OCI-LY7 (cell line): ENCODE measurements around the gene MIGA1. TPM values are rescaled to one million over a fixed set of nuclear protein-coding genes. Genes with fewer than 3 reads are reported as not detected.
A peak's percentile ranks its signal among the peaks of the same experiment; 100 is the strongest.
"Not testable (repeated sequence)": the region's sequence is repeated elsewhere in the genome, so short reads cannot be mapped to it uniquely, and the experiment has no call there.

Experiments
- BruUV-seq: library from RNA; stranded (reverse); fragments of 400-500 nt; replicated peaks from 2 replicates; lab custom pipeline; 2021; lab: Mats Ljungman, UMichigan
- CTCF ChIA-PET: fragments of 300-600 bp; sonication (Branson Sonifier 250); formaldehyde crosslinking; loops from one replicate; lab custom pipeline; 2022; ENCODE audit warnings: antibody characterized with exemption; ENCODE audit not compliant: unreplicated experiment; lab: Charles Lee
- POLR2A ChIA-PET: fragments of 300-600 bp; sonication (Branson Sonifier 250); formaldehyde crosslinking; loops from one replicate; lab custom pipeline; 2022; ENCODE audit warnings: antibody characterized with exemption; lab: Charles Lee
- DNase-seq: peaks from one replicate; pipeline ENCODE4 v3.0.0-alpha.2; 2015; ENCODE audit warnings: low spot score
- H2AFZ ChIP-seq: fragments of 200-600 bp; sonication (generic), shearing (Covaris generic); 2 replicates; pipeline ENCODE4 v1.6.1; 2014; ENCODE audit warnings: mild to moderate bottlenecking, antibody characterized with exemption, low read length, moderate library complexity
- H3K27ac ChIP-seq: fragments of 200-600 bp; sonication (generic); 2 replicates; pipeline ENCODE4 v1.5.1; 2014; ENCODE audit warnings: mixed run types, low read depth, mild to moderate bottlenecking, moderate library complexity, low read length, inconsistent platforms; ENCODE audit not compliant: poor library complexity, severe bottlenecking
- H3K36me3 ChIP-seq: fragments of 200-600 bp; sonication (generic); 2 replicates; pipeline ENCODE4 v1.6.1; 2014; ENCODE audit warnings: mild to moderate bottlenecking, antibody characterized with exemption, low read length, moderate library complexity, mixed read lengths; ENCODE audit not compliant: insufficient read depth
- H3K4me1 ChIP-seq: fragments of 200-600 bp; sonication (generic); 2 replicates; pipeline ENCODE4 v1.5.1; 2014; ENCODE audit warnings: mild to moderate bottlenecking, low read length; ENCODE audit not compliant: insufficient read depth, poor library complexity, severe bottlenecking
- H3K4me2 ChIP-seq: fragments of 200-600 bp; sonication (generic); 2 replicates; pipeline ENCODE4 v1.6.1; 2014; ENCODE audit warnings: mild to moderate bottlenecking, low read length
- H3K4me3 ChIP-seq: fragments of 200-600 bp; sonication (generic); 2 replicates; pipeline ENCODE4 v1.5.1; 2014; ENCODE audit warnings: mild to moderate bottlenecking, low read depth, low read length; ENCODE audit not compliant: poor library complexity, severe bottlenecking
- H3K79me2 ChIP-seq: fragments of 200-600 bp; sonication (generic); 2 replicates; pipeline ENCODE4 v1.6.1; 2016; ENCODE audit warnings: low read depth, mild to moderate bottlenecking, low read length, moderate library complexity, mixed read lengths; ENCODE audit not compliant: insufficient read depth
- H3K9me2 ChIP-seq: fragments of 200-600 bp; sonication (generic); 2 replicates; pipeline ENCODE4 v1.6.1; 2016; ENCODE audit warnings: mild to moderate bottlenecking, low read length, mixed read lengths; ENCODE audit not compliant: insufficient read depth
- H3K9me3 ChIP-seq: fragments of 200-600 bp; sonication (generic); 2 replicates; pipeline ENCODE4 v1.6.1; 2014; ENCODE audit warnings: mild to moderate bottlenecking, mixed run types, low read length, mixed read lengths
- H4K20me1 ChIP-seq: fragments of 200-600 bp; sonication (generic); 2 replicates; pipeline ENCODE4 v1.6.1; 2014; ENCODE audit warnings: mild to moderate bottlenecking, antibody characterized with exemption, low read length, moderate library complexity, mixed read lengths; ENCODE audit not compliant: insufficient read depth
- EZH2phosphoT487 ChIP-seq: fragments of 200-600 bp; sonication (generic); IDR thresholded peaks from 2 replicates; pipeline ENCODE4 v1.6.1; 2018; ENCODE audit warnings: low read depth, borderline replicate concordance, mild to moderate bottlenecking, mixed run types, antibody characterized with exemption, low read length, moderate library complexity, mixed read lengths
- intact Hi-C: fragments of 100-400 bp; cut with micrococcal nuclease; formaldehyde crosslinking; loops from one replicate; pipeline ENCODE4 v1.10.0; 2022; ENCODE audit not compliant: unreplicated experiment
- total RNA-seq, 2 experiments: library from RNA; depleted of rRNA in 1 of 2; stranded (reverse); fragments of >200 nt in 1 of 2; shearing (Covaris generic) in 1 of 2; gene quantifications; 2 replicates each; pipeline ENCODE4 v1.2.3, GENCODE V29; 2014 to 2022
- TF ChIP-seq, protein P1 (sequence below): fragments of 200-600 bp; sonication (generic); conservative IDR thresholded peaks from 2 replicates; pipeline ENCODE4 v1.5.1; 2014; ENCODE audit warnings: mild to moderate bottlenecking, antibody characterized with exemption, low read length, moderate library complexity, mixed read lengths

Gene MIGA1
- total RNA-seq, 2 experiments from 2014 or later = 5.1 to 8.4 TPM

DNA sequence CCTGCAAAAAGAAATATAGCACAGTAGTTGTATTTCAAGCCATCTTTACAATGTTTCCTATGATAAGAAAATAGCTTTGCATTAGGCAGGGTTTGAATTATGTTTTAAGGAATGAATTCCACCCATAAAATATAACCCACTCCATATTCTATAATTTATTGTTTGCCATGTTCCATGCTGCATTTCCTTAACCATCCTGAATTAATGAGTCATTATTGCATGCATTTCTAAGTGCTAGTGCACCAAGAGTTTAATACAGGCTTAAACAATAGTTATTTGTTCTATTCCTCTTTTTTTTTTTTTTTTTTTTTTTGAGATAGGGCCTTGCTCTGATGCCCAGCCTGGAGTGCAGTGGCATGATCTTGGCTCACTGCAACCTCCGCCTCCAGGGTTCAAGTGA, 45.2 kb downstream of the MIGA1 start:
- peak overlapping the region; percentile 43 for H3K4me2 ChIP-seq
- no peaks in the 10 kb centered on the region for H3K9me2 ChIP-seq
- no peak for DNase-seq
- POLR2A ChIA-PET = interaction anchor here (0.7 to 2.1 kb wide), 7 partner anchors 12 to 180 kb away, joined by 3 to 6 read pairs (median 3); partner anchors contain the start of gene DNAJB4
- no peaks in the 10 kb centered on the region for H4K20me1 ChIP-seq
- no peaks in the 10 kb centered on the region for H3K79me2 ChIP-seq
- H3K4me3 ChIP-seq = no peak overlapping the region
- peaks cover 33% of the 10 kb centered on the region for H3K4me1 ChIP-seq
- H3K9me3 ChIP-seq = peaks cover 6% of the 10 kb centered on the region; the same call in 1 of the 2 replicates
- H3K36me3 ChIP-seq = peaks cover 38% of the 10 kb centered on the region
- TF ChIP-seq EZH2phosphoT487 = no peak
- TF ChIP-seq, protein P1, sequence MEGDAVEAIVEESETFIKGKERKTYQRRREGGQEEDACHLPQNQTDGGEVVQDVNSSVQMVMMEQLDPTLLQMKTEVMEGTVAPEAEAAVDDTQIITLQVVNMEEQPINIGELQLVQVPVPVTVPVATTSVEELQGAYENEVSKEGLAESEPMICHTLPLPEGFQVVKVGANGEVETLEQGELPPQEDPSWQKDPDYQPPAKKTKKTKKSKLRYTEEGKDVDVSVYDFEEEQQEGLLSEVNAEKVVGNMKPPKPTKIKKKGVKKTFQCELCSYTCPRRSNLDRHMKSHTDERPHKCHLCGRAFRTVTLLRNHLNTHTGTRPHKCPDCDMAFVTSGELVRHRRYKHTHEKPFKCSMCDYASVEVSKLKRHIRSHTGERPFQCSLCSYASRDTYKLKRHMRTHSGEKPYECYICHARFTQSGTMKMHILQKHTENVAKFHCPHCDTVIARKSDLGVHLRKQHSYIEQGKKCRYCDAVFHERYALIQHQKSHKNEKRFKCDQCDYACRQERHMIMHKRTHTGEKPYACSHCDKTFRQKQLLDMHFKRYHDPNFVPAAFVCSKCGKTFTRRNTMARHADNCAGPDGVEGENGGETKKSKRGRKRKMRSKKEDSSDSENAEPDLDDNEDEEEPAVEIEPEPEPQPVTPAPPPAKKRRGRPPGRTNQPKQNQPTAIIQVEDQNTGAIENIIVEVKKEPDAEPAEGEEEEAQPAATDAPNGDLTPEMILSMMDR = no peak
- BruUV-seq = no TSS peak
- no peak overlapping the region for H2AFZ ChIP-seq
- H3K27ac ChIP-seq = peak overlapping the region; percentile 70
- intact Hi-C loops = loop anchor here (1.0 to 10.0 kb wide), 3 partner anchors 76 to 290 kb away; no protein-coding TSS in a partner anchor
- CTCF ChIA-PET = no interaction called here

DNA sequence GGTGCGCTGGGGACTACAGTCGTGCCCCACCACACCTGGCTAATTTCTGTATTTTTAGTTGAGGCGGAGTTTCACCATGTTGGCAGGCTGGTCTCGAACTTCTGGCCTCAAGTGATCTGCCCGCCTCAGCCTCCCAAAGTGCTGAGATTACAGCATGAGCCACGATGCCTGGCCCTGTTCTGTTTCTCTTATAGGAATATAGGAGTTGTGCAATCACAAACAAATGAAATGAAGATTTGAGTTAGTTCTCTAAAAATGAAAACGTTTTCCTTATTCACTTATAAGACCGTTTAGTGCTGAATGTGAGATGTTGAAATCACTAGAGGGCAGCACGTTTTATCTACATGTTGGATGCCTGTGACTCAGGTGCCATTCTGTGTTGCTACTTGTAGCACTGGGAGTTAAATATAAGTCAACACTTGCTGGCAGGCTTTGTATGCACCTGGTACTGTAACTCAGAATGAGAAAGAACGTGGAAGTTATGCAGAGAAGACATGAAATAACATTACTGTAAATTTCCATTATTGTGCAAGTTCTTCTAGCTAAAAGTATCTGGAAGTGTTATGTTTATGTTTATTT, 45.8 kb downstream of the MIGA1 start:
- POLR2A ChIA-PET = interaction anchor here (0.6 to 2.0 kb wide), 14 partner anchors 9 to 180 kb away, joined by 3 to 10 read pairs (median 4); partner anchors contain the start of gene DNAJB4
- no TSS peak for BruUV-seq
- CTCF ChIA-PET = no interaction called here
- H4K20me1 ChIP-seq = no peaks in the 10 kb centered on the region
- DNase-seq = peak; percentile 88
- H3K4me1 ChIP-seq = peaks cover 38% of the 10 kb centered on the region
- H3K4me3 ChIP-seq = no peak overlapping the region
- H3K79me2 ChIP-seq = no peaks in the 10 kb centered on the region
- H3K9me3 ChIP-seq = peaks cover 6% of the 10 kb centered on the region; the same call in 1 of the 2 replicates
- H2AFZ ChIP-seq = no peak overlapping the region
- H3K4me2 ChIP-seq = peak overlapping the region; percentile 43
- TF ChIP-seq, protein P1 = peak; percentile 84
- TF ChIP-seq EZH2phosphoT487 = no peak
- H3K36me3 ChIP-seq = peaks cover 33% of the 10 kb centered on the region
- intact Hi-C loops = loop anchor here (1.0 to 10.0 kb wide), 3 partner anchors 75 to 289 kb away; no protein-coding TSS in a partner anchor
- peak overlapping the region; percentile 70 for H3K27ac ChIP-seq
- no peaks in the 10 kb centered on the region for H3K9me2 ChIP-seq

DNA sequence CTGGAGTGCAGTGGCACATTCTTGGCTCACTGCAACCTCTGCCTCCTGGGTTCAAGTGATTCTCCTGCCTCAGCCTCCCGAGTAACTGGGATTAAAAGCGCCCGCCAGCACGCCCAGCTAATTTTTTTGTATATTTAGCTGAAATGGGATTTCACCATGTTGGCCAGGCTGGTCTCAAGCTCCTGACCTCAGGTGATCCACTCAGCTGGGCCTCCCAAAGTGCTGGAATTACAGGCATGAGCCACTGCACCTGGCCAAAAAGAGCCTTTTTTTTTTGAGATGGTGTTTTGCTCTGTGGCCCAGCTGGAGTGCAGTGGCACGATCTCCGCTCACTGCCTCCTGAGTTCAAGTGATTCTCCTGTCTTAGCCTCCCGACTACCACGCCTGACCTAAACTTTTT, 47.4 kb downstream of the MIGA1 start:
- H3K4me2 ChIP-seq, H3K27ac ChIP-seq, H3K9me2 ChIP-seq, H3K79me2 ChIP-seq, DNase-seq, H3K9me3 ChIP-seq, CTCF ChIA-PET, H4K20me1 ChIP-seq, H3K4me3 ChIP-seq, BruUV-seq, H2AFZ ChIP-seq: not testable (repeated sequence)
- intact Hi-C loops = loop anchor here (10.0 kb wide), 1 partner anchor 158 kb away; no protein-coding TSS in a partner anchor
- POLR2A ChIA-PET = interaction anchor here (0.6 to 3.5 kb wide), 6 partner anchors 11 to 800 kb away, joined by 3 to 18 read pairs (median 5); partner anchors contain the start of gene DNAJB4
- peaks cover 42% of the 10 kb centered on the region for H3K4me1 ChIP-seq
- H3K36me3 ChIP-seq = peaks cover 22% of the 10 kb centered on the region
